Mucosa of stomach (tissue), 1 donor: Measurements from ENCODE around the gene EXOC4.

ENCODE experiments used
- H3K27me3 ChIP-seq: one replicate; pipeline ENCODE4 v1.7.0; 2013; ENCODE audit warnings: mild to moderate bottlenecking, low read length; ENCODE audit not compliant: control insufficient read depth, insufficient read depth
- H3K36me3 ChIP-seq: one replicate; pipeline ENCODE4 v1.7.0; 2013; ENCODE audit warnings: low read length; ENCODE audit not compliant: control insufficient read depth, insufficient read depth
- H3K4me1 ChIP-seq: one replicate; pipeline ENCODE4 v1.7.0; 2013; ENCODE audit warnings: mild to moderate bottlenecking, low read length; ENCODE audit not compliant: control insufficient read depth, insufficient read depth
- H3K4me3 ChIP-seq: one replicate; pipeline ENCODE4 v1.7.0; 2013; ENCODE audit warnings: low read length
- H3K9ac ChIP-seq: one replicate; pipeline ENCODE4 v1.7.0; 2013; ENCODE audit warnings: mild to moderate bottlenecking, low read length, moderate library complexity
- H3K9me3 ChIP-seq: one replicate; pipeline ENCODE4 v1.7.0; 2013; ENCODE audit warnings: mild to moderate bottlenecking, low read length, moderate library complexity; ENCODE audit not compliant: control insufficient read depth
- donor health status: Pancreatic carcinoma.

The EXOC4 gene

DNA sequence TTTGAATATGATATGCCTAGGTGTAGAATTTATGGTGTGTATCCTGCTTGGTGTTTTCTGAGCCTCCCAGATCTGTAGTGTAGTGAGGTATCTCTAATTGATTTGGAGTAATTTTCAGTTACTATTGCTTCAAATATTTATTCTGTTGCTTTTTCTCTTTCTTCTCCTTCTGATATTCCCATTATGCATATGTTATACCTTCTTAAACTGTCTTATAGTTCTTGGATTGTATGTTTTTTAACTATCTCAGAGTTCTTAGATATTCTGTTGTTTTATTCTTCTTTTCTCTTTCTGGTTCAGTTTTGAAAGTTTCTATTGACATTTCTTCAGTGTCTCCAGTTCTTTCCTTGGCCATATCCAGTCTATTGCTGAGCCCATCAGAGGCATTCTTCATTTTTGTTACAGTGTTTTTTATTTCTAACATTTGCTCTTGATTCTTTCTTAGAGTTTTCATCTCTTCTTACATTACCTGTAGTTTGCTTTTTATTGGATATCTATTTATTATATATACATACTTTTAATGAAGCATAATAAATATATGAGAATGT lies 668.8 kb downstream of the EXOC4 start:
- H3K9me3 ChIP-seq = no peaks in the 10 kb centered on the region
- H3K9ac ChIP-seq = no peak overlapping the region
- H3K4me1 ChIP-seq = no peaks in the 10 kb centered on the region
- H3K4me3 ChIP-seq = no peak overlapping the region
- H3K27me3 ChIP-seq = no peaks in the 10 kb centered on the region
- no peaks in the 10 kb centered on the region for H3K36me3 ChIP-seq

DNA sequence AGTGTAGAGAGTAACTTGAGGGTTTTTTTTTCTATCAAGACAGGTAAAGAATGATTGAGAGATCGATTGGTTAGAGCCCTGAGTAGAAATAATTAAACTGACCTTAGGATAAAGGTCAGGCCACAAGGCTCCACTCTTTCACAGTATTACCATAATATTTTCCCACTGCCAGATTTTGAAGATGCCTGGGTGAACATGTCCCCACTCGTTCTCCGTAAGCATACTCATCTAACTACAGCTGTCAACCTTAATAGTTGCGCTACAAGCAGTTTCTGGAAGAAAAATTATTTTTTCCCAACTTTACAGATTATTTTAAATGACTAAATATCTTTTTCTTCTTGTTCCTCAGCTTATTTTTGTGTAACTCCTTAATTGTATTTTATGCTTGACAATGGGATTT lies 671.1 kb downstream of the EXOC4 start:
- Histone ChIP-seq H3K9ac (no peak overlapping the region), H3K36me3 (no peaks in the 10 kb centered on the region), H3K4me1 (no peaks in the 10 kb centered on the region), H3K27me3 (no peaks in the 10 kb centered on the region), H3K4me3 (no peak overlapping the region), H3K9me3 (no peaks in the 10 kb centered on the region)

DNA sequence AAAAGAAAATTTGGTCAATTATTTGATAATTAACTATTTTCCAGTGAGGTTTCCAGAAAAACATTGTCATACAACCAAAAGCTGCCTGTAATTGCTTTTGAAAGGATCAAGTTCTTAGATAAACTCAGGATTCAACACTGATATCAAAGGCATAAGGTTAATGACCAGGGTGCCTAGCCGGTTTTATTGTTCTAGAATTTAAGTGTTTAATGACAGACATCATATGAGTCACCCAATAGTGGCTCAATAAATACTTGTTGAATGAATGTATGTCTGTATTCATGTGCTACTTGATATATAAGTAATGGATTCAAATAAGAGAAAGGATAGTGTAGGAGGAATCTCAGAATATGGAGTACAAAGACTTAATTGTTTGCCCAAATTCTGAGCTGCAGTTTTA lies 678.2 kb downstream of the EXOC4 start:
- no peaks in the 10 kb centered on the region for H3K36me3 ChIP-seq
- no peak overlapping the region for H3K9ac ChIP-seq
- peaks cover 1% of the 10 kb centered on the region for H3K4me1 ChIP-seq
- no peak overlapping the region for H3K4me3 ChIP-seq
- H3K27me3 ChIP-seq = no peaks in the 10 kb centered on the region
- no peaks in the 10 kb centered on the region for H3K9me3 ChIP-seq

DNA sequence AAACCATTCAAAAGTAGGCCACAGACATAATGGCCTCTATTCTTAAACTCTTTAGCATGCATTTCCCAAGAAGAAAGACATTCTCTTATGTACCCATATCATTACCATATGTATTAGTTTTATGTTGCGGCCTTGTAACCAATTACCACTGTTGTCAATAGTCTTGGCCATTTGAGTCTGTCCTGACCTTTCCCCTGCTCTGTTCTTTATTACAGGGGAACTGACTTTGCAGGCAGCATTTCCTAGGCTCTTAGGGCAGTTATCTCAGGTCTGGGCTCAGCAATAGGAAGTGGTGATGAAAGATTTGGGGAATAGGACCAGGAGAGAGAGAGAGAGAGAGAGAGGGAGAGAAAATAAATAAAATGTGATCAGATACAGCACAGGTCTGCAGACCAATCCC lies 679.7 kb downstream of the EXOC4 start:
- Histone ChIP-seq H3K27me3 (no peaks in the 10 kb centered on the region), H3K4me3 (no peak overlapping the region), H3K4me1 (peaks cover 4% of the 10 kb centered on the region), H3K36me3 (no peaks in the 10 kb centered on the region), H3K9ac (no peak overlapping the region), H3K9me3 (no peaks in the 10 kb centered on the region)

DNA sequence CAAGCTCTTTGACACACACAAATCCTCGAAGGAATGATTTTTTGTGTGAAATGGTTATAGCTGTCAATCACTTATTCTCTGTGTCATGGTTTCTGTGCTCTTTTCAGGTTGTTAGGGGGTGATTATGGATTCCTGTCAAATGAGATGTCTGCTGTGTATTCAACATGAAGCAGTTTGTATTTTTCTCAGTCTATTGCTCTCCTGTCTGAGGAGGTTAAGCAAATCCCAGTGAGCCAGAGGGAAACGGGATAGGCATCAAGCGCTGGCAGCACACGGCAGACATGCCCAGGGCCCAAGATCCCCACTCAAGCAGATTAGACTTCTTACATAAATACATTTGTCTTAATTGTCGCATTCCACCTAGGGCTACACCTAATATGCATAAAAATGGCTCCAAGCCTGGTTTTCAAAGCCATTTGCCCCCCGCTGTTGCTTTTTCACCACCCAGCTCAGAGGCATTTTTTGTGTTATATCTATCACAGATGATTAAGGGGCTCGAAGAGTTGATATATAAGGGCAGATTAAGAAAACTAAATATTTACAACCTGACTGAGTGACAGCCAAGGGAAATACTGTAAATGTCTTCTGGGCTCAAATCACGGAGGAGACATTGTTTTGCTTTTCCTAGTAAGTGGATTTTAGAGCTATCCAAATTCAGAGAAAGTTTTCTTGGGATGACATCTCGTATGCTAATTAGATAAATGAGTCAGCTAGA lies 681.5 kb downstream of the EXOC4 start:
- no peaks in the 10 kb centered on the region for H3K27me3 ChIP-seq
- H3K4me3 ChIP-seq = no peak overlapping the region

DNA sequence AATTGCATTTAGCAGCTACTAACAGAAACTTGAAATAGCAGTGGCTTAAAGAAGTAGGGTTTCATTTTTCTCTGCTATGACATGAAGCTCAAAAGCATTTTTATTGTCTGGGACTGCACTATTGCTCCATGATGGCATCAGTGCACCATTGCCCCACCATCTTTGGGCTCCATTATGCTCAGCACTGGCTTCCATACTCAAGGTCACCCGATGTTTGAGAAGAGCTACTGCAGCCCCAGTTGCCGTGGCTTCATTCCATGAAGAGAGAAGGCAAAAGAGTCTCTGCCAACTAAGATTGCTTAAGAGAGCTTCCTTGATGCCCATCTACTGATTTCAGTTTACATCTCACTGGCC lies 682.1 kb downstream of the EXOC4 start:
- H3K36me3 ChIP-seq = no peaks in the 10 kb centered on the region
- H3K4me3 ChIP-seq = no peak overlapping the region
- no peaks in the 10 kb centered on the region for H3K9me3 ChIP-seq
- no peak overlapping the region for H3K9ac ChIP-seq
- no peaks in the 10 kb centered on the region for H3K27me3 ChIP-seq
- peaks cover 4% of the 10 kb centered on the region for H3K4me1 ChIP-seq

More for the DNA sequence above, 681.5 kb downstream of the EXOC4 start:
- Histone ChIP-seq H3K36me3 (no peaks in the 10 kb centered on the region), H3K9me3 (no peaks in the 10 kb centered on the region), H3K4me1 (peaks cover 4% of the 10 kb centered on the region), H3K9ac (no peak overlapping the region)

DNA sequence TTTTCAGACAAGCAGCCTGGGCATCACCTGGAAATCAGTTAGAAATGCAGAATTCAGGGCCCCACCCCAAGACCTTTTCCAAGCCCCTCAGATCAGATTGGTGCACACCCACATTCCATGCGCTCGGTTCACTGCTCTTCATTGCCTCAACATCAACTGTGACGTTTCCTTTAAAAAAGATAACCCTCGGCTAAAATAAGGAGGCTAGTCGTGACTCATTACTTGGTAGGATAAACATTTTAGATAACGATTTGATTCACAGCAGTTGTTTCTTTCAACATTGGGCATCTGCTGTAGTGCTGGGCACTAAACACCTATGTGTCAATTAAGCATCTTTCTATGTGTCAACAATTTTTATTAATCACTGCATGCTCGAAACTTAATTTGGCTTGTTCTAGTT lies 683.2 kb downstream of the EXOC4 start:
- no peaks in the 10 kb centered on the region for H3K36me3 ChIP-seq
- H3K9ac ChIP-seq = no peak overlapping the region
- peaks cover 4% of the 10 kb centered on the region for H3K4me1 ChIP-seq
- H3K27me3 ChIP-seq = no peaks in the 10 kb centered on the region
- no peak overlapping the region for H3K4me3 ChIP-seq
- no peaks in the 10 kb centered on the region for H3K9me3 ChIP-seq

DNA sequence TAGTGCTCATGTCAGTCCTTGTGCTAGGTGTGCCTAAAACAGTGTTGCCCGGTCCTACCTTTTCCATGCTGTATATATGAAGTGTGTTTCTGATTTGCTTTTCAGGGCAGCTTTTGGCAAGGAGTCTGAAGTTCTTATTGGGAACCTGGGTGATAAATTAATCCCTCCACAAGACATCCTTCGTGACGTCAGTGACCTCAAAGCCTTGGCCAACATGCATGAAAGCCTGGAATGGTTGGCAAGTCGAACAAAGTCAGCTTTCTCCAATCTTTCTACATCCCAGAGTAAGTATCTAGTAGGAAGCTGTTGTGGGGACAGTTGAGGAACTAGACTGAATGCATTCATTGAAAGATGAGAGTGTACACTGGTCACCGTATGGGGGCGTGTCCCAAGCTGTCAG lies 684.9 kb downstream of the EXOC4 start:
- H3K27me3 ChIP-seq = no peaks in the 10 kb centered on the region
- H3K4me3 ChIP-seq = no peak overlapping the region
- no peaks in the 10 kb centered on the region for H3K9me3 ChIP-seq
- no peak overlapping the region for H3K9ac ChIP-seq
- H3K4me1 ChIP-seq = peaks cover 4% of the 10 kb centered on the region
- H3K36me3 ChIP-seq = no peaks in the 10 kb centered on the region

DNA sequence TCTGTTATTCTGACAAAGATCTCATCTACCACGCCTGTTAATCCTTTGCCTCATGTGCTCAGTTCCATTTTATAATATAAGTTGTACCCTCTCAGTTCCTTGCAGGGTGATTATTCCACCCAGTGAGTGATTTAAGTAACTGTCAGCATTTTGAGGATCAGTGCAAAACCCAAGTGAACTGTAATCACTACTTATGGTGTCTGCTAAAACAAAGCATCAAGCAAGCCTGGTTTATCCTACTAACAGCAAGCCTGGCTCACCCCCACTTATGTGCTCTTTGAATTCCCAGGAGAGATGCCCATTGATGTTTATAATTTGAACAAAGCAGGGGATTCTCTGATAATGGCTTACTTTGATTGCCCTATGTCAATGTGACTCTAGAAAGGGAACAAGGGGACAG lies 687.5 kb downstream of the EXOC4 start:
- Histone ChIP-seq H3K36me3 (no peaks in the 10 kb centered on the region), H3K9ac (no peak overlapping the region), H3K4me3 (no peak overlapping the region), H3K9me3 (no peaks in the 10 kb centered on the region), H3K27me3 (no peaks in the 10 kb centered on the region), H3K4me1 (peaks cover 4% of the 10 kb centered on the region)

DNA sequence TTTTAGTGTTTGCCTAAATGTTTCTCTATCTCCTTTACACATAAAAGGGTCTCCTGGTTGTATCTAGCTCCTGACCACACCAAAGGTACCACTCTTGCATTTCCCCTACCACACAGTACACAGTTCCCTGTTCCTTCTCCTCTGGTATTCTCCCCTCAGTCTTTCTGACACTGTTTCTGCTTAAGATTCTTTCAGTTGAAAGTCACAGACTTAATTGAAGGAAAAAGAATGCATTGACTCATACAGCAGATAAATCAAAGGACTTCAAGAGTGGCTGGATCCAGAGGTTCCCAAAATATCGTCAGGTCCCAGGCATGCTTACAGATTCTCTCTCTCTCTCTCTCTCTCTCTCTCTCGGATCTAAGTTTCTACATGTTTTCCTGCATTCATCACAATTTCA lies 688.6 kb downstream of the EXOC4 start:
- Histone ChIP-seq H3K36me3 (no peaks in the 10 kb centered on the region), H3K4me3 (no peak overlapping the region), H3K9me3 (no peaks in the 10 kb centered on the region), H3K9ac (no peak overlapping the region), H3K27me3 (no peaks in the 10 kb centered on the region), H3K4me1 (no peaks in the 10 kb centered on the region)

DNA sequence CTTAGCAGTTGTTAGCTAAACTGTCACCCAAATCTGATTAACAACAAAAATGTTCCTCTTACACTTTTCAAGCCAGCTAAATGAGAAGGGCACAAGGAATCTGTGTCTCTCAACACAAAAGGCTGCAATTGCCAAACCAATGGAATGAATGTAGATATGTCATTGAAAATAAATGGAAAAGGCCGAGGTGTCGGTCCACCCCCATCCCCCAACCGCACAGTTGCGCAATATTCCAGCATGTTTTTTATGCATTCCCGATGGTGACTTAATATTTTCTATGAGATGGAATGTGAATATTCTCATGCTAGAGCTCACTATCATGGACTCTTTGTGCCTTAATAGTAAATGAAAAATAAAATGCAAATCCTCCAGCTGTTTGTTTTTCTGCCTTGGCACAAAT lies 692.6 kb downstream of the EXOC4 start:
- H3K4me1 ChIP-seq = no peaks in the 10 kb centered on the region
- H3K36me3 ChIP-seq = no peaks in the 10 kb centered on the region
- H3K9ac ChIP-seq = no peak overlapping the region
- no peaks in the 10 kb centered on the region for H3K27me3 ChIP-seq
- no peak overlapping the region for H3K4me3 ChIP-seq
- no peaks in the 10 kb centered on the region for H3K9me3 ChIP-seq

DNA sequence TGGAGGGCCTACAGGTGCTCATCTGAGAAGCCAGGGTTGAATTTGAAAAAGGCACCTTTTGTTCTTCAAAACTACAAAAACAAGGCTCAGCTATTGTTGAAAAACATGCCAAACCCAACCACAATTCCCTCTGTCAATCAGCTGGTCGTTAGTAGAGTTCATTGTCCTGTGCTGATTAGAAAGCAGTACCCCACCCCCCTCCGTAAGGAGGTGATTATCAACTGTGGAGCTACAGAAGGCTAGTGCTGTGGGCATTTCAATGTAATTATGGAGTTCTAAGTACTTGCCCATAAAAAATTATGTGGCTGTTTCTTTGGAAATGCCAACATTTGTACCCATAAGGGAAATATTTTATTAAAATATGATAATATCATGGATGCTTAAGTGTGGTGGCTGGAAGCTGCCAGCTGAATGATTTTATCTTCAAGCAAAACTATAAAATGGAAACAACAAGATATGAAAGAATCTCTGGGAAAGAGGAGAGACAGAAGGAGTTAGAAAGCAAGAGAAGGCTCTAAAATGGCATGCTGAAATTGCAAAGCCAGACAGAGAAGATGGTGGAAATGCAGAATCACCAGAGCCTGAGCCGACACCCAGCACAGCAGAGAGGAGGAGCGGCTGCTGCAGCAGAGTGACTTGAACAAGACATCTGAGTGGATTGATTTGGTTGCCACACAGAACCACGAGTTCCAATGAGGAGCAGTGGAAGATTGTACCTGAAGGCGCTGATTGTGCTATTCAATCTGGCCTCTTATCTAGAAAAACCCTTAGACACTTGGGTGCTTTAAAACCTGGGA lies 694.8 kb downstream of the EXOC4 start:
- H3K9me3 ChIP-seq = no peaks in the 10 kb centered on the region
- H3K4me1 ChIP-seq = no peaks in the 10 kb centered on the region
- H3K9ac ChIP-seq = no peak overlapping the region
- no peak overlapping the region for H3K4me3 ChIP-seq
- no peaks in the 10 kb centered on the region for H3K27me3 ChIP-seq
- H3K36me3 ChIP-seq = no peaks in the 10 kb centered on the region
